GM18870 (cell line): ENCODE results near the gene TBC1D2B.
A peak's percentile ranks its signal among the peaks of the same experiment; 100 is the strongest.

Experiments used
- ATAC-seq: cut with Tn5 transposase; IDR thresholded peaks from one replicate; pipeline ENCODE4 v1.9.1; 2021; ENCODE audit warnings: moderate library complexity; ENCODE audit not compliant: unreplicated experiment

The TBC1D2B gene

GRCh38 chr15:78075490-78076230 lies 1.9 kb downstream of the TBC1D2B start:
- no peak for ATAC-seq

GRCh38 chr15:78073046-78073787 lies 4.3 kb downstream of the TBC1D2B start:
- ATAC-seq = no peak

GRCh38 chr15:78072080-78072892 lies 5.2 kb downstream of the TBC1D2B start:
- ATAC-seq = no peak

- no peak for ATAC-seq
Measured at GRCh38 chr15:78071383-78071782, 6.1 kb downstream of the TBC1D2B start.

GRCh38 chr15:78070049-78070700 lies 7.3 kb downstream of the TBC1D2B start:
- ATAC-seq = no peak

- no peak for ATAC-seq
Measured at GRCh38 chr15:78069462-78070029, 8.0 kb downstream of the TBC1D2B start.

- no peak for ATAC-seq
Measured at GRCh38 chr15:78069052-78069414, 8.5 kb downstream of the TBC1D2B start.

- no peak for ATAC-seq
Measured at GRCh38 chr15:78067328-78068228, 9.9 kb downstream of the TBC1D2B start.

GRCh38 chr15:78065973-78066946 lies 11.3 kb downstream of the TBC1D2B start:
- ATAC-seq = peak; percentile 53

GRCh38 chr15:78065284-78065872 lies 12.1 kb downstream of the TBC1D2B start:
- no peak for ATAC-seq

- no peak for ATAC-seq
Measured at GRCh38 chr15:78064544-78064943, 13.0 kb downstream of the TBC1D2B start.

- ATAC-seq = no peak
Measured at GRCh38 chr15:78063970-78064385, 13.5 kb downstream of the TBC1D2B start.

- ATAC-seq = no peak
Measured at GRCh38 chr15:78063217-78063616, 14.3 kb downstream of the TBC1D2B start.

- ATAC-seq = no peak
Measured at GRCh38 chr15:78061963-78062427, 15.5 kb downstream of the TBC1D2B start.

GRCh38 chr15:78060232-78060631 lies 17.3 kb downstream of the TBC1D2B start:
- no peak for ATAC-seq

- ATAC-seq = no peak
Measured at GRCh38 chr15:78059110-78059839, 18.2 kb downstream of the TBC1D2B start.

- no peak for ATAC-seq
Measured at GRCh38 chr15:78058401-78058935, 19.0 kb downstream of the TBC1D2B start.
